MCF 10A (cell line): ENCODE data around the gene FAM229B. TPM values are rescaled to one million over a fixed set of nuclear protein-coding genes. Genes with fewer than 3 reads are reported as not detected.

Source experiments
- BruUV-seq: library from RNA; stranded (reverse); fragments of 400-500 nt; replicated peaks from 2 replicates; lab custom pipeline; 2021; lab: Mats Ljungman, UMichigan
- CTCF ChIA-PET: fragments of 300-600 bp; sonication (Branson Sonifier 250); formaldehyde crosslinking; extraction: SDS; loops from one replicate; lab custom pipeline; 2021; ENCODE audit warnings: antibody characterized with exemption, inconsistent platforms; lab: Yijun Ruan, JAX
- POLR2A ChIA-PET: fragments of 300-600, 350-650 bp; sonication (Branson Sonifier 250); formaldehyde crosslinking; extraction: SDS; loops from one replicate; lab custom pipeline; 2020; ENCODE audit warnings: antibody characterized with exemption, inconsistent platforms; lab: Yijun Ruan, JAX
- DNase-seq: peaks from one replicate; pipeline ENCODE4 v3.0.0-alpha.2; 2018; ENCODE audit not compliant: unreplicated experiment
- H3K27ac Mint-ChIP-seq: one replicate; pipeline ENCODE4 v1.8.0; 2022; ENCODE audit warnings: mild to moderate bottlenecking, low read depth, mixed read lengths; ENCODE audit not compliant: unreplicated experiment
- H3K27me3 Mint-ChIP-seq: one replicate; pipeline ENCODE4 v1.8.0; 2022; ENCODE audit warnings: mixed read lengths; ENCODE audit not compliant: insufficient read depth, unreplicated experiment
- H3K36me3 Mint-ChIP-seq: one replicate; pipeline ENCODE4 v1.8.0; 2022; ENCODE audit warnings: mild to moderate bottlenecking, moderate library complexity, mixed read lengths; ENCODE audit not compliant: insufficient read depth, unreplicated experiment
- H3K4me1 Mint-ChIP-seq: one replicate; pipeline ENCODE4 v1.8.0; 2022; ENCODE audit warnings: mixed read lengths; ENCODE audit not compliant: insufficient read depth, unreplicated experiment
- H3K4me3 Mint-ChIP-seq: one replicate; pipeline ENCODE4 v1.8.0; 2022; ENCODE audit warnings: mild to moderate bottlenecking, moderate library complexity, mixed read lengths; ENCODE audit not compliant: unreplicated experiment
- H3K9me3 Mint-ChIP-seq: one replicate; pipeline ENCODE4 v1.8.0; 2022; ENCODE audit warnings: mixed read lengths; ENCODE audit not compliant: unreplicated experiment
- CTCF ChIP-seq: fragments of 200-600 bp; IDR thresholded peaks from one replicate; pipeline ENCODE4 v1.8.0; 2022; ENCODE audit warnings: antibody characterized with exemption, mild to moderate bottlenecking; ENCODE audit not compliant: unreplicated experiment
- intact Hi-C: fragments of 100-400 bp; cut with micrococcal nuclease; formaldehyde crosslinking; loops from 2 replicates; pipeline ENCODE4 v1.14.1; 2022
- total RNA-seq: library from RNA; stranded (reverse); gene quantifications from 2 replicates; pipeline ENCODE4 v1.2.3, GENCODE V29; 2022

The FAM229B gene
- total RNA-seq, 1 experiment from 2014 or later: 10.8 TPM

- peak overlapping the region; percentile 60 for H3K27ac Mint-ChIP-seq
- H3K9me3 Mint-ChIP-seq: no peaks in the 10 kb centered on the region
- no peak for DNase-seq
- TF ChIP-seq CTCF: no peak
- POLR2A ChIA-PET: interaction anchor here (0.6 kb wide), 1 partner anchor 462 kb away, joined by 3 read pairs; no protein-coding TSS in a partner anchor
- no peaks in the 10 kb centered on the region for H3K36me3 Mint-ChIP-seq
- H3K27me3 Mint-ChIP-seq: no peaks in the 10 kb centered on the region
- intact Hi-C loops: no loop called here
- BruUV-seq: no TSS peak
- no peak overlapping the region for H3K4me3 Mint-ChIP-seq
- CTCF ChIA-PET: interaction anchor here (0.7 kb wide), 1 partner anchor 337 kb away, joined by 3 read pairs; no protein-coding TSS in a partner anchor
- H3K4me1 Mint-ChIP-seq: peaks cover 12% of the 10 kb centered on the region
Observed at GRCh38 chr6:112118034-112118433, 30.6 kb downstream of the FAM229B start.

- no TSS peak for BruUV-seq
- no peak overlapping the region for H3K27ac Mint-ChIP-seq
- TF ChIP-seq CTCF: no peak
- H3K36me3 Mint-ChIP-seq: no peaks in the 10 kb centered on the region
- intact Hi-C loops: no loop called here
- DNase-seq: no peak
- H3K4me3 Mint-ChIP-seq: no peak overlapping the region
- POLR2A ChIA-PET: no interaction called here
- no peaks in the 10 kb centered on the region for H3K9me3 Mint-ChIP-seq
- H3K27me3 Mint-ChIP-seq: peaks cover 11% of the 10 kb centered on the region
- H3K4me1 Mint-ChIP-seq: peaks cover 1% of the 10 kb centered on the region
- CTCF ChIA-PET: no interaction called here
Observed at GRCh38 chr6:112122756-112123155, 35.4 kb downstream of the FAM229B start.

GRCh38 chr6:112123982-112124381, 36.6 kb downstream of the FAM229B start:
- ChIA-PET POLR2A (no interaction called here), CTCF (interaction anchor here (0.6 to 1.3 kb wide), 2 partner anchors 39 to 99 kb away, joined by 3 to 5 read pairs; no protein-coding TSS in a partner anchor)
- no peak for DNase-seq
- Mint-ChIP-seq H3K36me3 (no peaks in the 10 kb centered on the region), H3K9me3 (no peaks in the 10 kb centered on the region), H3K4me3 (no peak overlapping the region), H3K4me1 (no peaks in the 10 kb centered on the region), H3K27me3 (peaks cover 20% of the 10 kb centered on the region), H3K27ac (no peak overlapping the region)
- TF ChIP-seq CTCF: no peak
- intact Hi-C loops: no loop called here
- no TSS peak for BruUV-seq

GRCh38 chr6:112128208-112128607, 40.8 kb downstream of the FAM229B start:
- intact Hi-C loops: no loop called here
- no peaks in the 10 kb centered on the region for H3K36me3 Mint-ChIP-seq
- no peak overlapping the region for H3K4me3 Mint-ChIP-seq
- TF ChIP-seq CTCF: no peak
- POLR2A ChIA-PET: no interaction called here
- no peaks in the 10 kb centered on the region for H3K4me1 Mint-ChIP-seq
- H3K27ac Mint-ChIP-seq: no peak overlapping the region
- no TSS peak for BruUV-seq
- CTCF ChIA-PET: no interaction called here
- H3K27me3 Mint-ChIP-seq: peaks cover 20% of the 10 kb centered on the region
- no peaks in the 10 kb centered on the region for H3K9me3 Mint-ChIP-seq
- no peak for DNase-seq
